ENCODE results near the gene AEN.

GRCh38 chr15:88608607-88609181 lies 12.4 kb upstream of the AEN start:
- TF ChIP-seq CTCF (conservative IDR thresholded peaks at IDR 0.05) (no peak), ZFX (IDR thresholded peaks at IDR 0.05) (no peak)

Measured in C4-2B (cell line).